Motor neuron (in vitro differentiated cells): ENCODE data around the gene GPR156. TPM values are rescaled to one million over a fixed set of nuclear protein-coding genes. Genes with fewer than 3 reads are reported as not detected.
A peak's percentile ranks its signal among the peaks of the same experiment; 100 is the strongest.

Experiments used
- ATAC-seq, 8 experiments: fragments of 200-7000 bp; cut with Tn5 transposase; replicated peaks in 6 of 8; 2 replicates each; pipeline ENCODE4 v1.8.0; 2021; ENCODE audit warnings: mild to moderate bottlenecking in 8 of 8, moderate library complexity in 8 of 8
- H3K27ac ChIP-seq, 2 donors: fragments of 250-450 bp; sonication (Bioruptor Pico); 2 replicates each; pipeline ENCODE4 v1.9.0; 2021; ENCODE audit warnings: antibody characterized with exemption in 2 of 2, mild to moderate bottlenecking in 2 of 2, moderate library complexity in 1 of 2
- H3K4me1 ChIP-seq, 2 donors: fragments of 250-450 bp; sonication (Bioruptor Pico); replicated peaks in 1 of 2; 2 replicates each; pipeline ENCODE4 v1.6.1; 2021; ENCODE audit warnings: antibody characterized with exemption in 2 of 2, mild to moderate bottlenecking in 2 of 2, moderate library complexity in 1 of 2
- H3K4me3 ChIP-seq, 5 donors: fragments of 250-450 bp; sonication (Bioruptor Pico); 2 replicates each; pipeline ENCODE4 v1.9.0; 2021; ENCODE audit warnings: antibody characterized with exemption in 5 of 5, mild to moderate bottlenecking in 5 of 5, moderate library complexity in 4 of 5
- WGBS, 10 experiments: fragments of 450-650 bp; shearing (Covaris generic); methylation state at CpG; one replicate each; pipeline ENCODE4 v1.0.0; 2022; 5-methylcytosine and 5-hydroxymethylcytosine counted together
- in situ Hi-C, 9 experiments: fragments of 400-800 bp; cut with MboI; loops; one replicate each; pipeline ENCODE4 v1.15.0; 2021; ENCODE audit warnings: low sequenced_read_pairs in 9 of 9, low pct_unique_long_range_greater_than_20kb in 2 of 9; ENCODE audit not compliant: unreplicated experiment in 9 of 9
- total RNA-seq, 8 experiments: library from RNA; unstranded; fragments of 300-600 nt; gene quantifications; 2 replicates each; pipeline versions ENCODE4 v1.2.3 to v1.2.4, GENCODE V29; 2022

Gene GPR156
- total RNA-seq, 8 experiments from 2014 or later: 0.33 to 2.3 (median 1.2) TPM

- Histone ChIP-seq H3K4me3 (no peak overlapping the region), H3K27ac (no peak overlapping the region), H3K4me1 (no peaks in the 10 kb centered on the region)
- 58 to 90% (median 83%) methylated on average over 2 to 6 of the region's 6 CpGs; no CpG with 5 or more reads in 2 of the 10 experiments for WGBS, 10 experiments
- ATAC-seq: peak in 1 of 8 experiments; percentile 63
- in situ Hi-C loops: no loop called here
Observed at GRCh38 chr3:120147072-120147871, 137.8 kb downstream of the GPR156 start.

- ATAC-seq: peak; percentile 43 to 99 (median 76)
- Histone ChIP-seq H3K27ac (no peak overlapping the region), H3K4me1 (no peaks in the 10 kb centered on the region), H3K4me3 (no peak overlapping the region)
- WGBS, 10 experiments: 40 to 100% (median 64%) methylated on average over 1 to 3 of the region's 3 CpGs; no CpG with 5 or more reads in 4 of the 10 experiments
- in situ Hi-C loops: no loop called here
Observed at GRCh38 chr3:120145542-120146285, 139.3 kb downstream of the GPR156 start.

- Histone ChIP-seq H3K27ac (no peak overlapping the region), H3K4me1 (no peaks in the 10 kb centered on the region), H3K4me3 (no peak overlapping the region)
- 60 to 90% (median 83%) methylated on average over 1 to 4 of the region's 4 CpGs; no CpG with 5 or more reads in 4 of the 10 experiments for WGBS, 10 experiments
- peak in 1 of 8 experiments; percentile 8 for ATAC-seq
- in situ Hi-C loops: no loop called here
Observed at GRCh38 chr3:120144267-120144666, 140.8 kb downstream of the GPR156 start.

- H3K4me1 ChIP-seq: no peaks in the 10 kb centered on the region
- H3K4me3 ChIP-seq: no peak overlapping the region
- H3K27ac ChIP-seq: no peak overlapping the region
- WGBS, 10 experiments: 71 to 92% methylated on average over 2 of the region's 2 CpGs; no CpG with 5 or more reads in 8 of the 10 experiments
- no peak for ATAC-seq
- in situ Hi-C loops: no loop called here
Observed at GRCh38 chr3:120143676-120144075, 141.3 kb downstream of the GPR156 start.

- in situ Hi-C loops: no loop called here
- Histone ChIP-seq H3K4me3 (no peak overlapping the region), H3K27ac (no peak overlapping the region), H3K4me1 (no peaks in the 10 kb centered on the region)
- 43 to 100% (median 91%) methylated on average over 1 to 4 of the region's 4 CpGs; no CpG with 5 or more reads in 3 of the 10 experiments for WGBS, 10 experiments
- no peak for ATAC-seq
Observed at GRCh38 chr3:120142236-120142635, 142.8 kb downstream of the GPR156 start.

- Histone ChIP-seq H3K27ac (no peak overlapping the region), H3K4me1 (no peaks in the 10 kb centered on the region), H3K4me3 (no peak overlapping the region)
- no peak for ATAC-seq
- in situ Hi-C loops: no loop called here
- WGBS, 10 experiments: 83% methylated on average over 2 of the region's 52 CpGs; no CpG with 5 or more reads in 9 of the 10 experiments
Observed at GRCh38 chr3:120140098-120140742, 144.8 kb downstream of the GPR156 start.

GRCh38 chr3:120139140-120139539 lies 145.9 kb downstream of the GPR156 start:
- H3K4me3 ChIP-seq: no peak overlapping the region
- no peak overlapping the region for H3K27ac ChIP-seq
- no peaks in the 10 kb centered on the region for H3K4me1 ChIP-seq
- in situ Hi-C loops: no loop called here
- WGBS, 10 experiments: 86 to 100% (median 95%) methylated on average over 2 to 4 of the region's 4 CpGs; no CpG with 5 or more reads in 2 of the 10 experiments
- no peak for ATAC-seq

GRCh38 chr3:120137548-120137947 lies 147.5 kb downstream of the GPR156 start:
- Histone ChIP-seq H3K4me3 (no peak overlapping the region), H3K4me1 (no peaks in the 10 kb centered on the region), H3K27ac (no peak overlapping the region)
- 70 to 86% methylated on average over 1 to 2 of the region's 2 CpGs; no CpG with 5 or more reads in 8 of the 10 experiments for WGBS, 10 experiments
- in situ Hi-C loops: no loop called here
- peak in 1 of 8 experiments; percentile 42 for ATAC-seq

- Histone ChIP-seq H3K4me1 (no peaks in the 10 kb centered on the region), H3K4me3 (no peak overlapping the region), H3K27ac (no peak overlapping the region)
- peak in 1 of 8 experiments; percentile 32 for ATAC-seq
- in situ Hi-C loops: no loop called here
- 65 to 100% (median 83%) methylated on average over 1 to 3 of the region's 3 CpGs; no CpG with 5 or more reads in 3 of the 10 experiments for WGBS, 10 experiments
Observed at GRCh38 chr3:120130656-120131055, 154.4 kb downstream of the GPR156 start.

GRCh38 chr3:120129718-120130513 lies 155.1 kb downstream of the GPR156 start:
- in situ Hi-C loops: no loop called here
- Histone ChIP-seq H3K27ac (no peak overlapping the region), H3K4me1 (no peaks in the 10 kb centered on the region), H3K4me3 (no peak overlapping the region)
- 33 to 100% (median 83%) methylated on average over 1 to 2 of the region's 2 CpGs; no CpG with 5 or more reads in 2 of the 10 experiments for WGBS, 10 experiments
- peak in 3 of 8 experiments; percentile 47 to 72 (median 58) for ATAC-seq

- ATAC-seq: no peak
- Histone ChIP-seq H3K27ac (no peak overlapping the region), H3K4me1 (no peaks in the 10 kb centered on the region), H3K4me3 (no peak overlapping the region)
- in situ Hi-C loops: no loop called here
- WGBS, 10 experiments: 13 to 100% (median 43%) methylated on average over 1 of the region's 1 CpG; no CpG with 5 or more reads in 5 of the 10 experiments
Observed at GRCh38 chr3:120129051-120129450, 156.0 kb downstream of the GPR156 start.

GRCh38 chr3:120125992-120126391 lies 159.0 kb downstream of the GPR156 start:
- Histone ChIP-seq H3K4me3 (no peak overlapping the region), H3K4me1 (no peaks in the 10 kb centered on the region), H3K27ac (no peak overlapping the region)
- in situ Hi-C loops: no loop called here
- peak in 2 of 8 experiments; percentile 15 to 59 for ATAC-seq
